K562 (cell line): ENCODE measurements around the gene TSC22D3. TPM values are rescaled to one million over a fixed set of nuclear protein-coding genes. Genes with fewer than 3 reads are reported as not detected.

Experiments used
- CHCHD3 ChIP-seq: fragments of 250-450 bp; sonication (Bioruptor Pico); IDR thresholded peaks from 2 replicates; pipeline ENCODE4 v2.1.2; 2022; ENCODE audit warnings: mild to moderate bottlenecking
- CREB5 ChIP-seq: fragments of 250-450 bp; sonication (Bioruptor Pico); IDR thresholded peaks from 2 replicates; pipeline ENCODE4 v1.5.0; 2020; ENCODE audit warnings: mild to moderate bottlenecking
- ESRRB ChIP-seq: fragments of 250-450 bp; sonication (Bioruptor Pico); IDR thresholded peaks from 2 replicates; pipeline ENCODE4 v1.5.0; 2020; ENCODE audit warnings: mild to moderate bottlenecking, moderate library complexity, borderline replicate concordance
- ETV6 ChIP-seq, 3 experiments: fragments of 150-350 bp in 1 of 3; sonication (generic) in 1 of 3; formaldehyde crosslinking in 1 of 3; IDR thresholded peaks; 2 replicates each; pipeline versions ENCODE4 v1.6.1 to v1.8.0; 2014 to 2022; ENCODE audit warnings: borderline replicate concordance in 2 of 3, low read depth in 2 of 3, antibody characterized with exemption in 1 of 3, low read length in 1 of 3, mild to moderate bottlenecking in 1 of 3, missing genetic modification reagents in 1 of 3
- HBP1 ChIP-seq: fragments of 450-650 bp; formaldehyde crosslinking; IDR thresholded peaks from 2 replicates; pipeline ENCODE4 v1.4.0; 2022; ENCODE audit warnings: missing genetic modification characterization
- HDAC3 ChIP-seq: fragments of 450-650 bp; IDR thresholded peaks from 2 replicates; pipeline ENCODE4 v1.6.1; 2018; ENCODE audit warnings: borderline replicate concordance, mild to moderate bottlenecking, moderate library complexity; ENCODE audit not compliant: partially characterized antibody
- MAFK ChIP-seq: IDR thresholded peaks from 2 replicates; pipeline ENCODE4 v1.6.1; 2011; ENCODE audit warnings: low read length, improper control_type of control experiment
- MNT ChIP-seq, 2 experiments: fragments of 450-650 bp; conservative IDR thresholded peaks; 2 replicates each; pipeline ENCODE4 v1.6.1; 2017; ENCODE audit warnings: mild to moderate bottlenecking in 2 of 2, moderate library complexity in 2 of 2
- PHB2 ChIP-seq: fragments of 450-650 bp; IDR thresholded peaks from 2 replicates; pipeline ENCODE4 v1.6.1; 2017; ENCODE audit warnings: low read depth
- POLR2A ChIP-seq: fragments of 450-650 bp; conservative IDR thresholded peaks from 2 replicates; pipeline ENCODE4 v1.6.1; 2016
- PTRF ChIP-seq: fragments of 450-650 bp; IDR thresholded peaks from 2 replicates; pipeline ENCODE4 v1.6.1; 2016; ENCODE audit warnings: mild to moderate bottlenecking, missing genetic modification characterization, missing compliant biosample characterization
- SAFB ChIP-seq: fragments of 200-400 bp; formaldehyde crosslinking; IDR thresholded peaks from 2 replicates; pipeline ENCODE4 v1.6.1; 2017; ENCODE audit warnings: low read depth, low read length, borderline replicate concordance
- TCF7 ChIP-seq: sonication (generic); IDR thresholded peaks from 2 replicates; pipeline ENCODE4 v1.6.1; 2016; ENCODE audit warnings: antibody characterized with exemption, borderline replicate concordance
- TFAP4 ChIP-seq: sonication (generic); formaldehyde crosslinking; IDR thresholded peaks from 2 replicates; pipeline ENCODE4 v1.8.0; 2022; ENCODE audit warnings: missing genetic modification reagents, mild to moderate bottlenecking, moderate library complexity, borderline replicate concordance
- THRA ChIP-seq: fragments of 450-650 bp; IDR thresholded peaks from 2 replicates; pipeline ENCODE4 v1.6.1; 2017; ENCODE audit warnings: mild to moderate bottlenecking, moderate library complexity
- WHSC1 ChIP-seq: IDR thresholded peaks from one replicate; pipeline ENCODE4 v1.6.1; 2012; ENCODE audit warnings: low read length, control low read depth, inconsistent platforms
- ZBTB8A ChIP-seq: fragments of 450-650 bp; IDR thresholded peaks from 2 replicates; pipeline ENCODE4 v1.6.1; 2018; ENCODE audit warnings: mild to moderate bottlenecking, moderate library complexity; ENCODE audit not compliant: partially characterized antibody
- ZBTB9 ChIP-seq: fragments of 450-650 bp; formaldehyde crosslinking; IDR thresholded peaks from 2 replicates; pipeline ENCODE4 v1.4.0; 2020; ENCODE audit warnings: mild to moderate bottlenecking, moderate library complexity
- ZFP36 ChIP-seq: fragments of 150-350 bp; IDR thresholded peaks from 2 replicates; pipeline ENCODE4 v1.6.1; 2018; ENCODE audit warnings: low read length, low read depth; ENCODE audit not compliant: partially characterized antibody
- polyA plus RNA-seq, 8 experiments: library from polyadenylated mRNA; depleted of rRNA in 4 of 8; stranded (reverse) in 5 of 8; unstranded in 3 of 8; fragments of >200 nt; fragmentation: Nextera tagmentation in 2 of 8; fragmentation: Illumina TruSeq in 1 of 8; extraction: Ambion mirVana in 2 of 8; extraction: Trizol in 1 of 8; gene quantifications; 2 replicates each; pipeline versions ENCODE4 v1.2.1 to v1.2.3, GENCODE V29; 2011 to 2014; ENCODE audit warnings: inconsistent platforms in 1 of 8, missing spikeins in 1 of 8
- total RNA-seq, 7 experiments: library from RNA; depleted of rRNA in 6 of 7; stranded (reverse); fragments of >200 nt in 6 of 7; fragmentation: Illumina TruSeq in 2 of 7; extraction: Trizol in 2 of 7; gene quantifications; 2 replicates each; pipeline versions ENCODE4 v1.2.1 to v1.2.3, GENCODE V29; 2011 to 2021; ENCODE audit warnings: low replicate concordance in 1 of 7

The TSC22D3 gene
- total and polyA plus RNA-seq, 9 of the 15 experiments (the other 6 are each of a cell fraction or from before 2014, with no cell fraction given), result 0.48 to 3.0 (median 0.87) TPM

- TF ChIP-seq HBP1 (CRISPR knock-in tag) (no peak), CHCHD3 (CRISPR knock-in tag) (no peak), ESRRB (no peak), CREB5 (CRISPR knock-in tag) (no peak), POLR2A (no peak), TFAP4 (CRISPR knock-in tag) (0 out of 2 replicates have a peak, but pooled peaks have one; percentile 20), MNT (conservative IDR thresholded peaks at IDR 0.05) (peak in 1 of 2 experiments; percentile 20; a peak in 1 of 4 replicates), ZBTB9 (no peak), PTRF (tag) (no peak), PHB2 (no peak), WHSC1 (no peak), ETV6 (IDR thresholded peaks at IDR 0.05; ENCODE audit: borderline replicate concordance in 1 of 2, low read depth in 2 of 2, low read length in 1 of 2) (no peak), ETV6 (CRISPR knock-in tag; IDR thresholded peaks at IDR 0.05; ENCODE audit: borderline replicate concordance) (no peak), ZBTB8A (no peak), MAFK (no peak), SAFB (no peak), TCF7 (no peak), ZFP36 (peak; percentile 82), HDAC3 (no peak), THRA (no peak)
Measured at GRCh38 chrX:107674480-107675364, 100.9 kb downstream of the TSC22D3 start (continued).
